NT2/D1 (cell line): ENCODE measurements around the gene JPH4.

ENCODE experiments used
- DNase-seq: peaks from one replicate; pipeline ENCODE4 v3.0.0-alpha.2; 2011; ENCODE audit warnings: low read depth, low spot score
- H3K27me3 ChIP-seq: 2 replicates; pipeline ENCODE4 v1.6.0; 2011; ENCODE audit warnings: mild to moderate bottlenecking; ENCODE audit not compliant: insufficient read length, insufficient read depth
- H3K36me3 ChIP-seq: 2 replicates; pipeline ENCODE4 v1.6.1; 2011; ENCODE audit warnings: mild to moderate bottlenecking, low read length, mixed read lengths; ENCODE audit not compliant: insufficient read depth, insufficient read length
- H3K4me1 ChIP-seq: 2 replicates; pipeline ENCODE4 v1.5.1; 2011; ENCODE audit not compliant: insufficient read depth, insufficient read length
- H3K4me3 ChIP-seq: 2 replicates; pipeline ENCODE4 v1.5.1; 2011; ENCODE audit warnings: low read depth; ENCODE audit not compliant: insufficient read length
- H3K9ac ChIP-seq: 2 replicates; pipeline ENCODE4 v1.6.0; 2011; ENCODE audit warnings: low read depth; ENCODE audit not compliant: insufficient read length
- H3K9me3 ChIP-seq: 2 replicates; pipeline ENCODE4 v1.5.1; 2011; ENCODE audit warnings: mild to moderate bottlenecking, low read length; ENCODE audit not compliant: insufficient read depth
- SUZ12 ChIP-seq: IDR thresholded peaks from 2 replicates; pipeline ENCODE4 v1.6.1; 2011; ENCODE audit not compliant: insufficient read length, insufficient read depth; ENCODE audit errors: extremely low read depth
- YY1 ChIP-seq: IDR thresholded peaks from 2 replicates; pipeline ENCODE4 v1.6.1; 2011; ENCODE audit not compliant: insufficient read length, insufficient read depth
- ZNF274 ChIP-seq: IDR thresholded peaks from 2 replicates; pipeline ENCODE4 v1.6.1; 2011; ENCODE audit warnings: mild to moderate bottlenecking, low read depth, low read length

The JPH4 gene

GRCh38 chr14:23522643-23523198 is 55.9 kb downstream of the JPH4 start:
- Histone ChIP-seq H3K4me1 (no peaks in the 10 kb centered on the region), H3K36me3 (peaks cover 50% of the 10 kb centered on the region), H3K4me3 (no peak overlapping the region), H3K27me3 (no peaks in the 10 kb centered on the region), H3K9me3 (no peaks in the 10 kb centered on the region), H3K9ac (no peak overlapping the region)
- no peak for DNase-seq
- TF ChIP-seq YY1: no peak
- no peak for TF ChIP-seq SUZ12
- no peak for TF ChIP-seq ZNF274

GRCh38 chr14:23521785-23522640 is 56.6 kb downstream of the JPH4 start:
- H3K27me3 ChIP-seq: no peaks in the 10 kb centered on the region
- peaks cover 44% of the 10 kb centered on the region for H3K36me3 ChIP-seq

GRCh38 chr14:23520899-23521533 is 57.6 kb downstream of the JPH4 start:
- Histone ChIP-seq H3K36me3 (peaks cover 34% of the 10 kb centered on the region), H3K9me3 (no peaks in the 10 kb centered on the region), H3K4me1 (no peaks in the 10 kb centered on the region), H3K27me3 (no peaks in the 10 kb centered on the region), H3K9ac (no peak overlapping the region), H3K4me3 (no peak overlapping the region)
- TF ChIP-seq SUZ12 (no peak), ZNF274 (no peak), YY1 (no peak)
- DNase-seq: no peak

More at GRCh38 chr14:23521785-23522640, 56.6 kb downstream of the JPH4 start:
- H3K9ac ChIP-seq: no peak overlapping the region
- DNase-seq: no peak
- no peak for TF ChIP-seq SUZ12
- no peak for TF ChIP-seq YY1
- TF ChIP-seq ZNF274: no peak
- no peaks in the 10 kb centered on the region for H3K4me1 ChIP-seq
- no peaks in the 10 kb centered on the region for H3K9me3 ChIP-seq
- no peak overlapping the region for H3K4me3 ChIP-seq

- H3K36me3 ChIP-seq: peaks cover 21% of the 10 kb centered on the region
- no peaks in the 10 kb centered on the region for H3K9me3 ChIP-seq
- TF ChIP-seq SUZ12 (no peak), YY1 (no peak), ZNF274 (no peak)
- H3K4me1 ChIP-seq: no peaks in the 10 kb centered on the region
- H3K9ac ChIP-seq: no peak overlapping the region
- DNase-seq: no peak
- H3K4me3 ChIP-seq: no peak overlapping the region
- H3K27me3 ChIP-seq: no peaks in the 10 kb centered on the region
These were observed 59.9 kb downstream of the JPH4 start for GRCh38 chr14:23518709-23519108.
